Renal cortical epithelial cell (primary cell): ENCODE results near the gene MON1A. TPM values are rescaled to one million over a fixed set of nuclear protein-coding genes. Genes with fewer than 3 reads are reported as not detected.

Source experiments
- total RNA-seq: library from RNA; depleted of rRNA; stranded (reverse); fragments of >200 nt; gene quantifications from 2 replicates; pipeline ENCODE4 v1.2.3, GENCODE V29; 2014

MON1A gene
- total RNA-seq, 1 donor from 2014 or later: 9.9 TPM

Other genes starting within 250 kb of the MON1A start
- gene MST1, start 240.3 kb downstream of the MON1A start, total RNA-seq: 2.3 and 11.7 TPM in 2 replicates
- gene RNF123, start 240.3 kb downstream of the MON1A start, total RNA-seq: 11.8 and 36.9 TPM in 2 replicates
- not detected in 2 replicates for gene AMIGO3, start 210.1 kb downstream of the MON1A start, total RNA-seq
- 34.8 and 53.7 TPM in 2 replicates for gene GMPPB, start 205.9 kb downstream of the MON1A start, total RNA-seq
- gene IP6K1, start 143.3 kb downstream of the MON1A start, total RNA-seq: 31.4 and 78.5 TPM in 2 replicates
- gene CDHR4, start 129.9 kb downstream of the MON1A start, total RNA-seq: not detected in 2 replicates
- gene INKA1, start 126.5 kb downstream of the MON1A start, total RNA-seq: 0.15 and 0.17 TPM in 2 replicates
- 24.8 and 25.1 TPM in 2 replicates for gene UBA7, start 115.9 kb downstream of the MON1A start, total RNA-seq
- 1.6 and 2.8 TPM in 2 replicates for gene TRAIP, start 73.2 kb downstream of the MON1A start, total RNA-seq
- under 0.01 TPM in 1 of 2 replicates, not detected in the other for gene CAMKV, start 59.9 kb downstream of the MON1A start, total RNA-seq
- gene MST1R, start 25.9 kb downstream of the MON1A start, total RNA-seq: 1.6 and 5.7 TPM in 2 replicates
- 26.6 and 58.4 TPM in 2 replicates for gene RBM6, start 10.3 kb upstream of the MON1A start, total RNA-seq
- 74.7 and 216 TPM in 2 replicates for gene RBM5, start 159.1 kb upstream of the MON1A start, total RNA-seq
- 10.2 and 33.5 TPM in 2 replicates for gene SEMA3F, start 225.5 kb upstream of the MON1A start, total RNA-seq